Measurements from ENCODE around the gene KIR2DL4. TPM values are rescaled to one million over a fixed set of nuclear protein-coding genes. Genes with fewer than 3 reads are reported as not detected.

Gene KIR2DL4
- total RNA-seq, 3 donors from 2014 or later (not counting 1 experiment from before 2014, with no cell fraction given): 7.1 to 14.5 (median 7.3) TPM

DNA sequence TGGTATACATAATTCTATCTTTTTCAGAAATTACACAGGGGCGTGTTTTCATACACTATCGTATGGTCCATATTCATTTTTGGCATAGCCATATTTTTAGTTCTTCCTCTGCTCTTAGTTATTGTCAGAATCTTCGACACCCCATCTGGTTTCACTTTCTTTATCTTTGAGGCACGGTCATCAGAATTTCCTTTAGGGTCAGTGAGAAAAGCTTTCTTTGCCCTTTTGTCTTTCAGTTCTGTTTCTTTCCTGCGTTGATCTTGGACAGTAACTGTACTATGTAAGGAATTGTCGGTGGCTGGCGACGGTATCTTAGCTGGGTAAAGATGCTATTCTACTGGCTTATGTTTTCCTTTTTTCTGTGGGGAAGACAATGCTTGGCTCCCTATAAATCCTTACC lies 10.6 kb upstream of the KIR2DL4 start:
- Mint-ChIP-seq H3K4me3 (no peak overlapping the region), H3K27ac (no peak overlapping the region), H3K36me3 (no peaks in the 10 kb centered on the region), H3K27me3 (ENCODE audit: low read depth in 2 of 2) (peaks cover 0 to 4% of the 10 kb centered on the region in 2 donors), H3K9me3 (no peaks in the 10 kb centered on the region), H3K4me1 (peaks cover 14 to 17% of the 10 kb centered on the region in 2 donors)
- TF ChIP-seq, protein P1, sequence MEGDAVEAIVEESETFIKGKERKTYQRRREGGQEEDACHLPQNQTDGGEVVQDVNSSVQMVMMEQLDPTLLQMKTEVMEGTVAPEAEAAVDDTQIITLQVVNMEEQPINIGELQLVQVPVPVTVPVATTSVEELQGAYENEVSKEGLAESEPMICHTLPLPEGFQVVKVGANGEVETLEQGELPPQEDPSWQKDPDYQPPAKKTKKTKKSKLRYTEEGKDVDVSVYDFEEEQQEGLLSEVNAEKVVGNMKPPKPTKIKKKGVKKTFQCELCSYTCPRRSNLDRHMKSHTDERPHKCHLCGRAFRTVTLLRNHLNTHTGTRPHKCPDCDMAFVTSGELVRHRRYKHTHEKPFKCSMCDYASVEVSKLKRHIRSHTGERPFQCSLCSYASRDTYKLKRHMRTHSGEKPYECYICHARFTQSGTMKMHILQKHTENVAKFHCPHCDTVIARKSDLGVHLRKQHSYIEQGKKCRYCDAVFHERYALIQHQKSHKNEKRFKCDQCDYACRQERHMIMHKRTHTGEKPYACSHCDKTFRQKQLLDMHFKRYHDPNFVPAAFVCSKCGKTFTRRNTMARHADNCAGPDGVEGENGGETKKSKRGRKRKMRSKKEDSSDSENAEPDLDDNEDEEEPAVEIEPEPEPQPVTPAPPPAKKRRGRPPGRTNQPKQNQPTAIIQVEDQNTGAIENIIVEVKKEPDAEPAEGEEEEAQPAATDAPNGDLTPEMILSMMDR (IDR thresholded peaks at IDR 0.05): no peak
- Histone ChIP-seq H3K4me1 (ENCODE audit: control insufficient read depth, insufficient read depth, low read length) (peaks cover 9% of the 10 kb centered on the region), H3K27ac (ENCODE audit: low read length) (peak overlapping the region; percentile 84), H3K36me3 (ENCODE audit: control insufficient read depth, insufficient read depth, low read length) (no peaks in the 10 kb centered on the region), H3K4me3 (ENCODE audit: low read length) (peak overlapping the region; percentile 31), H3K27me3 (ENCODE audit: control insufficient read depth, insufficient read depth, low read length) (no peaks in the 10 kb centered on the region), H3K9me3 (ENCODE audit: control insufficient read depth, insufficient read depth, low read length) (no peaks in the 10 kb centered on the region)
- 7% methylated on average over 8 of the region's 8 CpGs for WGBS (ENCODE audit: insufficient coverage)
- ATAC-seq (peak; percentile 73 to 85 (median 80)), DNase-seq (peak in 1 of 2 donors; percentile 24)
- intact Hi-C loops (cut with micrococcal nuclease): no loop called here

DNA sequence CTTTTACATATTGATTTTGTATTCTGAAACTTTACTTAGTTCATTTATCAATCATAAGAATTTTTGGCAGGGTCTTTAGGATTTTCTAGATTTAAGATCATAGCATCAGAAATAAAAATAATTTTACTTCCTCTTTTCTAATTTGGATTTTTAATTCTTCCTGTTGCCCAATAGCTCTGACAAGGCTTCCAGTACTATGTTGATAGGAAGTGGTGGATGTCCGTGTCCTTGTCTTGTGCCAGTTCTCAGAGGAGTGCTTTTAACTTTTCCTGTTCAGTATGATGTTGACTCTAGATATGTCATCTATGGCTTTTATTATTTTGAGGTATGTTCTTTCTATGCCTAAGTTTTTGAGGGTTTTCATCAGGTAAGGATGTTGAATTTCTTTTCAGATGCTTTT lies 7.7 kb upstream of the KIR2DL4 start:
- Mint-ChIP-seq H3K9me3 (no peaks in the 10 kb centered on the region), H3K27me3 (ENCODE audit: low read depth in 2 of 2) (peaks cover 0 to 4% of the 10 kb centered on the region in 2 donors), H3K27ac (no peak overlapping the region), H3K4me3 (no peak overlapping the region), H3K36me3 (no peaks in the 10 kb centered on the region), H3K4me1 (peaks cover 6 to 14% of the 10 kb centered on the region in 2 donors)
- H3K27me3 ChIP-seq (ENCODE audit: control insufficient read depth, insufficient read depth, low read length): no peaks in the 10 kb centered on the region
- WGBS (ENCODE audit: insufficient coverage): 27% methylated on average over 1 of the region's 1 CpG
- intact Hi-C loops (cut with micrococcal nuclease): no loop called here
- ATAC-seq (no peak), DNase-seq (no peak)
- peaks cover 9% of the 10 kb centered on the region for H3K4me1 ChIP-seq (ENCODE audit: control insufficient read depth, insufficient read depth, low read length)
- no peak overlapping the region for H3K27ac ChIP-seq (ENCODE audit: low read length)
- no peak overlapping the region for H3K4me3 ChIP-seq (ENCODE audit: low read length)
- H3K36me3 ChIP-seq (ENCODE audit: control insufficient read depth, insufficient read depth, low read length): no peaks in the 10 kb centered on the region
- H3K9me3 ChIP-seq (ENCODE audit: control insufficient read depth, insufficient read depth, low read length): no peaks in the 10 kb centered on the region
- TF ChIP-seq, protein P1 (IDR thresholded peaks at IDR 0.05): no peak

DNA sequence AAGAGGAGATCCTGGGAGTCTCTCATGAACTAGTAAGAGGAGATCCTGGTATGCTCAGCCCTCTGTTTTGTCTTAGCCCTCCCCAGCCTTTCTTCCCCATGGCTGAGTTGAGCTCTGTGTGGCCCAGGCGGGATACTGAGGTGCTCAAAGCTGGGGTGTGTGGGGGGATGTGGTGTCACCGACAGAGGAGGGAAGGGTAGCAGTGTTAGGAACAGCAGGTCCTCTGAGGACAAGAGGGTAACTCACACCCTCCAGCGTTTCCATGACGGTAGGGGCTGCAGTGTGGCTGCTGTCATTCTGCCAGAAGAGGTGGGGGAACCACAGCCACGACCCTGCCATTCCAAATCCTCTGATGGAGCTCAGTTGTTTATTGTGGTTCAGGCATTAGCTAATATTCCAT lies 691 bp downstream of the KIR2DL4 start:
- peak; percentile 22 to 52 (median 49) for ATAC-seq
- TF ChIP-seq, protein P1 (IDR thresholded peaks at IDR 0.05): no peak
- peak overlapping the region; percentile 55 for H3K27ac ChIP-seq (ENCODE audit: low read length)
- H3K4me3 ChIP-seq (ENCODE audit: low read length): peak overlapping the region; percentile 16
- no peaks in the 10 kb centered on the region for H3K9me3 Mint-ChIP-seq
- H3K36me3 Mint-ChIP-seq: no peaks in the 10 kb centered on the region
- no peaks in the 10 kb centered on the region for H3K36me3 ChIP-seq (ENCODE audit: control insufficient read depth, insufficient read depth, low read length)
- peak overlapping the region; percentile 84 to 86 for H3K27ac Mint-ChIP-seq
- peak in 1 of 2 donors; percentile 53 for DNase-seq
- no peaks in the 10 kb centered on the region for H3K27me3 ChIP-seq (ENCODE audit: control insufficient read depth, insufficient read depth, low read length)
- intact Hi-C loops (cut with micrococcal nuclease): loop anchor here (5.0 to 10.0 kb wide), 2 partner anchors 103 to 109 kb away; partner anchors contain the start of gene NCR1
- H3K4me3 Mint-ChIP-seq: peak overlapping the region; percentile 80
- no peaks in the 10 kb centered on the region for H3K9me3 ChIP-seq (ENCODE audit: control insufficient read depth, insufficient read depth, low read length)
- 28% methylated on average over 5 of the region's 5 CpGs for WGBS (ENCODE audit: insufficient coverage)
- peaks cover 0 to 4% of the 10 kb centered on the region in 2 donors for H3K27me3 Mint-ChIP-seq (ENCODE audit: low read depth in 2 of 2)
- H3K4me1 Mint-ChIP-seq: peaks cover 53 to 57% of the 10 kb centered on the region in 2 donors
- peaks cover 45% of the 10 kb centered on the region for H3K4me1 ChIP-seq (ENCODE audit: control insufficient read depth, insufficient read depth, low read length)

DNA sequence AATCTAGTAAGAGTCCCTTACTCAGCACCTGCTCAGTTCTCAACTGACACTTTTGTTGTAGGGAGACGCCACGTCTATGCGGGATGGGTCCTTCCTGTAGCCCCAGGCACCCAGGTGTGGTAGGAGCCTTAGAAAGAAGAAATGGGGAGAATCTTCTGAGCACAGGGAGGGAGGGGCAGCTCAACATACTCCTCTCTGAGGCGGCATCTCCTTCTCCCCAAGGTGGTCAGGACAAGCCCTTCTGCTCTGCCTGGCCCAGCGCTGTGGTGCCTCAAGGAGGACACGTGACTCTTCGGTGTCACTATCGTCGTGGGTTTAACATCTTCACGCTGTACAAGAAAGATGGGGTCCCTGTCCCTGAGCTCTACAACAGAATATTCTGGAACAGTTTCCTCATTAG lies 1.2 kb downstream of the KIR2DL4 start:
- no peak overlapping the region for H3K4me3 ChIP-seq (ENCODE audit: low read length)
- H3K36me3 ChIP-seq (ENCODE audit: control insufficient read depth, insufficient read depth, low read length): no peaks in the 10 kb centered on the region
- no peaks in the 10 kb centered on the region for H3K9me3 Mint-ChIP-seq
- 67% methylated on average over 10 of the region's 10 CpGs for WGBS (ENCODE audit: insufficient coverage)
- no peaks in the 10 kb centered on the region for H3K27me3 ChIP-seq (ENCODE audit: control insufficient read depth, insufficient read depth, low read length)
- H3K27ac Mint-ChIP-seq: peak overlapping the region; percentile 84 to 86
- H3K9me3 ChIP-seq (ENCODE audit: control insufficient read depth, insufficient read depth, low read length): no peaks in the 10 kb centered on the region
- ATAC-seq: peak; percentile 2 to 29 (median 8)
- H3K27me3 Mint-ChIP-seq (ENCODE audit: low read depth in 2 of 2): peaks cover 0 to under 1% of the 10 kb centered on the region in 2 donors
- intact Hi-C loops (cut with micrococcal nuclease): loop anchor here (5.0 to 10.0 kb wide), 2 partner anchors 103 to 110 kb away; partner anchors contain the start of gene NCR1
- DNase-seq: no peak
- H3K4me3 Mint-ChIP-seq: peak overlapping the region; percentile 80
- TF ChIP-seq, protein P1 (IDR thresholded peaks at IDR 0.05): no peak
- H3K4me1 Mint-ChIP-seq: peaks cover 53 to 57% of the 10 kb centered on the region in 2 donors
- peaks cover 45% of the 10 kb centered on the region for H3K4me1 ChIP-seq (ENCODE audit: control insufficient read depth, insufficient read depth, low read length)
- no peaks in the 10 kb centered on the region for H3K36me3 Mint-ChIP-seq
- H3K27ac ChIP-seq (ENCODE audit: low read length): peak overlapping the region; percentile 55

Data from natural killer cell (primary cell).